ENCODE measurements around the gene TRPC4AP.

The TRPC4AP gene

DNA sequence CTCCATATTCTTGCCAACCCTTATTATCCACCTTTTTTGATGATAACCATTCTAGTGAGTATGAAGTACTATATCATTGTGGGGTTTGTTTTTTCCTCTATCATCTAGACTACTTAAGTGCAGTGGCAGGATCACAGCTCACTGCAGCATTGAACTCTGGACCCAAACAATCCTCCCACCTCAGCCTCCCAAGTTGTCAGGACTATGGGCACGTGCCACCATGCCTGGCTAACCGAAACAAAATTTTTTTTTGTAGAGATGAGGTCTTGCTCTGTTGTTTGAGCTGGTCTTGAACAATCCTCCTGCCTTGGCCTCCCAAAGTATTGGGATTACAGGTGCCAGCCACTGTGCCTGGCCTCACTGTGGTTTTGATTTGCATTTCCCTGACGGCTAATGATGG lies 67.5 kb downstream of the TRPC4AP start:
- H3K9me2 ChIP-seq (replicated peaks; ENCODE audit: low read depth, low read length): no peaks in the 10 kb centered on the region
- no peak overlapping the region for H3K4me3 ChIP-seq (ENCODE audit: low read length, poor library complexity, severe bottlenecking)
- H3K27me3 ChIP-seq (ENCODE audit: insufficient read depth, low read length, poor library complexity, severe bottlenecking): no peaks in the 10 kb centered on the region
- TF ChIP-seq EZH2phosphoT487 (IDR thresholded peaks at IDR 0.05; ENCODE audit: borderline replicate concordance): no peak
- TF ChIP-seq CTCF (conservative IDR thresholded peaks at IDR 0.05; ENCODE audit: low read length): no peak
- no peak overlapping the region for H2AFZ ChIP-seq (ENCODE audit: low read length)
- no peak overlapping the region for H3K9ac ChIP-seq (ENCODE audit: low read depth, low read length, poor library complexity, severe bottlenecking)
- no peaks in the 10 kb centered on the region for H3K4me1 ChIP-seq (ENCODE audit: insufficient read depth, low read length, poor library complexity, severe bottlenecking)
- H3F3A ChIP-seq (ENCODE audit: low read depth): no peaks in the 10 kb centered on the region
- no peaks in the 10 kb centered on the region for H3K9me3 ChIP-seq (ENCODE audit: insufficient read depth, low read depth, low read length)
- H3K4me2 ChIP-seq (ENCODE audit: low read depth, low read length, poor library complexity, severe bottlenecking): no peak overlapping the region
- H3K36me3 ChIP-seq (ENCODE audit: insufficient read depth, low read length): peaks cover 79% of the 10 kb centered on the region
- no peaks in the 10 kb centered on the region for H4K20me1 ChIP-seq (ENCODE audit: insufficient read depth, low read length, poor library complexity, severe bottlenecking)
- no peaks in the 10 kb centered on the region for H3K79me2 ChIP-seq (ENCODE audit: insufficient read depth, low read length)

GRCh38 chr20:35023624-35024023 lies 69.0 kb downstream of the TRPC4AP start:
- no peak for TF ChIP-seq CTCF (conservative IDR thresholded peaks at IDR 0.05; ENCODE audit: low read length)
- TF ChIP-seq EZH2phosphoT487 (IDR thresholded peaks at IDR 0.05; ENCODE audit: borderline replicate concordance): no peak
- Histone ChIP-seq H3K27me3 (ENCODE audit: insufficient read depth, low read length, poor library complexity, severe bottlenecking) (no peaks in the 10 kb centered on the region), H3K4me2 (ENCODE audit: low read depth, low read length, poor library complexity, severe bottlenecking) (no peak overlapping the region), H3K4me3 (ENCODE audit: low read length, poor library complexity, severe bottlenecking) (no peak overlapping the region), H3K9me2 (replicated peaks; ENCODE audit: low read depth, low read length) (no peaks in the 10 kb centered on the region), H3K9ac (ENCODE audit: low read depth, low read length, poor library complexity, severe bottlenecking) (no peak overlapping the region), H3K79me2 (ENCODE audit: insufficient read depth, low read length) (no peaks in the 10 kb centered on the region), H3K36me3 (ENCODE audit: insufficient read depth, low read length) (peaks cover 86% of the 10 kb centered on the region), H3K4me1 (ENCODE audit: insufficient read depth, low read length, poor library complexity, severe bottlenecking) (no peaks in the 10 kb centered on the region), H4K20me1 (ENCODE audit: insufficient read depth, low read length, poor library complexity, severe bottlenecking) (no peaks in the 10 kb centered on the region), H2AFZ (ENCODE audit: low read length) (no peak overlapping the region), H3K9me3 (ENCODE audit: insufficient read depth, low read depth, low read length) (no peaks in the 10 kb centered on the region), H3F3A (ENCODE audit: low read depth) (no peaks in the 10 kb centered on the region)

DNA sequence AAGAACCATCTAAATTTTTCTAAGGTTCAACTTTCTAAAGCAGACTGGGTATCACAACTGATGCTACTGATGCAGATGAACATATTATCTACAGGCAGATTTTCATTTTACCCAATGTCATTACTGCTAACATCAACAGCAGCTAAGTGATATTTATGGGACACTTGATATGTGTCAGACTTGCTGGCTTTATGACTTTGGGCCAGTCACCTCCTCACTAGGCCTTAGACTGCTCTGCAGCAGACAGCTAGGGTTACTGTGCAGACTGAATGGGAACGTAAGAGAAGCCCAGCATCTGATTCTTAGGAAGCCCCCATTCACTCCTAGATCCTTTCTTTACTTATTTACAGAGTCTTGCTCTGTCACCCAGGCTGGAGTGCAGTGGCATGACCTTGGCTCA lies 70.8 kb downstream of the TRPC4AP start:
- no peaks in the 10 kb centered on the region for H3K9me2 ChIP-seq (replicated peaks; ENCODE audit: low read depth, low read length)
- no peaks in the 10 kb centered on the region for H3K27me3 ChIP-seq (ENCODE audit: insufficient read depth, low read length, poor library complexity, severe bottlenecking)
- TF ChIP-seq CTCF (conservative IDR thresholded peaks at IDR 0.05; ENCODE audit: low read length) (no peak), EZH2phosphoT487 (IDR thresholded peaks at IDR 0.05; ENCODE audit: borderline replicate concordance) (no peak)
- H3K9ac ChIP-seq (ENCODE audit: low read depth, low read length, poor library complexity, severe bottlenecking): no peak overlapping the region
- no peaks in the 10 kb centered on the region for H3K9me3 ChIP-seq (ENCODE audit: insufficient read depth, low read depth, low read length)
- no peaks in the 10 kb centered on the region for H3K4me1 ChIP-seq (ENCODE audit: insufficient read depth, low read length, poor library complexity, severe bottlenecking)
- no peak overlapping the region for H3K4me2 ChIP-seq (ENCODE audit: low read depth, low read length, poor library complexity, severe bottlenecking)
- H3F3A ChIP-seq (ENCODE audit: low read depth): no peaks in the 10 kb centered on the region
- peaks cover 84% of the 10 kb centered on the region; the same call in 1 of the 2 replicates for H3K36me3 ChIP-seq (ENCODE audit: insufficient read depth, low read length)
- no peaks in the 10 kb centered on the region for H4K20me1 ChIP-seq (ENCODE audit: insufficient read depth, low read length, poor library complexity, severe bottlenecking)
- no peaks in the 10 kb centered on the region for H3K79me2 ChIP-seq (ENCODE audit: insufficient read depth, low read length)
- no peak overlapping the region for H2AFZ ChIP-seq (ENCODE audit: low read length)
- H3K4me3 ChIP-seq (ENCODE audit: low read length, poor library complexity, severe bottlenecking): no peak overlapping the region

All from Loucy (cell line).